ENCODE results near the gene AIPL1. TPM values are rescaled to one million over a fixed set of nuclear protein-coding genes. Genes with fewer than 3 reads are reported as not detected.

AIPL1 gene
- total and polyA plus RNA-seq, 7 donors, result not detected

DNA sequence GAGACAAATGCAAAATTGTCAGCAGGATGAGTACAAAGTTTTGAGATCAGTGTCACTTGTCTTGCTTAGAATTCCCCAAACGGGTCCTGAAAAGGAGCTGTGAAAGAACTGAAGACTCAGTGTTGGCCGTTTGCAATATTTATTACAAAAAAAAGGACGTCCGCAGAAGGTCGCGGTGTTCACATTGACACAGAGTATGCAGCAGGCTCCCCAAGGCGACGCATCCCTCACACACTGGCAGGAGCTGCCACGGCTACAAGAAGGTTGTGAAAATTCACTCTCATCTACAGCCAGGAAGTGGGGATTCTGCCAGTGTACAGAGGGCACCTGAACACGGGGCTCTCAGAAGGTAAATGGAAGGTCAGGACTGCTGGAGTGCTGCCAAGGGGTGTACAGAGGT lies 26.2 kb downstream of the AIPL1 start:
- DNase-seq, result no peak
- no peak for ATAC-seq
- TF ChIP-seq, protein P1, sequence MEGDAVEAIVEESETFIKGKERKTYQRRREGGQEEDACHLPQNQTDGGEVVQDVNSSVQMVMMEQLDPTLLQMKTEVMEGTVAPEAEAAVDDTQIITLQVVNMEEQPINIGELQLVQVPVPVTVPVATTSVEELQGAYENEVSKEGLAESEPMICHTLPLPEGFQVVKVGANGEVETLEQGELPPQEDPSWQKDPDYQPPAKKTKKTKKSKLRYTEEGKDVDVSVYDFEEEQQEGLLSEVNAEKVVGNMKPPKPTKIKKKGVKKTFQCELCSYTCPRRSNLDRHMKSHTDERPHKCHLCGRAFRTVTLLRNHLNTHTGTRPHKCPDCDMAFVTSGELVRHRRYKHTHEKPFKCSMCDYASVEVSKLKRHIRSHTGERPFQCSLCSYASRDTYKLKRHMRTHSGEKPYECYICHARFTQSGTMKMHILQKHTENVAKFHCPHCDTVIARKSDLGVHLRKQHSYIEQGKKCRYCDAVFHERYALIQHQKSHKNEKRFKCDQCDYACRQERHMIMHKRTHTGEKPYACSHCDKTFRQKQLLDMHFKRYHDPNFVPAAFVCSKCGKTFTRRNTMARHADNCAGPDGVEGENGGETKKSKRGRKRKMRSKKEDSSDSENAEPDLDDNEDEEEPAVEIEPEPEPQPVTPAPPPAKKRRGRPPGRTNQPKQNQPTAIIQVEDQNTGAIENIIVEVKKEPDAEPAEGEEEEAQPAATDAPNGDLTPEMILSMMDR (IDR thresholded peaks at IDR 0.05), result no peak
- Histone ChIP-seq H3K4me1 (no peaks in the 10 kb centered on the region), H3K36me3 (ENCODE audit: insufficient read depth in 1 of 2, low read depth in 1 of 2) (no peaks in the 10 kb centered on the region), H3K27me3 (ENCODE audit: insufficient read depth in 3 of 3, low read length in 2 of 3) (peaks cover 0 to 24% (median 0%) of the 10 kb centered on the region in 3 donors), H3K4me3 (no peak overlapping the region), H3K27ac (no peak overlapping the region), H3K9me3 (no peaks in the 10 kb centered on the region)
- intact Hi-C loops (cut with DNase I), result no loop called here
- WGBS, 3 donors, result 26 to 31% (median 27%) methylated on average over 10 of the region's 10 CpGs

DNA sequence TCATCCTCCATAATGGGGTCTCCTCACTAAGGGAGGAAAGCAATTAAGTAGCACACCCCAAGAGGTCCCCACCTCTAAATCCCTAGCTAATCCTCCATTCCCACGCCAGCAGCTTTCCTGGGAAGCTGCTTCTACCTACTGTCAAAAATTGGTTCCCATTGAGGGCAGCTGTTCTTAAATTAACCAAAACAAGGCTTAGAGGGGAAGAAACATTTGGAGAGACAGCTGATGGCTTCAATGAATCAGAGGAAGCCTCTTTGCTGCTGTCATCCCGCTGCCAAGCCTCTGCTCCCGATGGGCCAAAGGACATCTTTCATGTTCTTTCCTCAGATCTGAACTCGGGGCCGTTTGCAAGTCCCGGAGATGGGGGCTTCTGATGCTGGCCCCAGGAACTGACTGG lies 26.6 kb downstream of the AIPL1 start:
- DNase-seq, result no peak
- no peaks in the 10 kb centered on the region for H3K9me3 ChIP-seq
- H3K27me3 ChIP-seq (ENCODE audit: insufficient read depth in 3 of 3, low read length in 2 of 3), result peaks cover 0 to 24% (median 0%) of the 10 kb centered on the region in 3 donors
- no peak overlapping the region for H3K27ac ChIP-seq
- no peak for ATAC-seq
- no peak overlapping the region for H3K4me3 ChIP-seq
- TF ChIP-seq, protein P1 (IDR thresholded peaks at IDR 0.05), result no peak
- no peaks in the 10 kb centered on the region for H3K4me1 ChIP-seq
- WGBS, 3 donors, result 18 to 27% (median 21%) methylated on average over 6 of the region's 6 CpGs
- intact Hi-C loops (cut with DNase I), result no loop called here
- no peaks in the 10 kb centered on the region for H3K36me3 ChIP-seq (ENCODE audit: insufficient read depth in 1 of 2, low read depth in 1 of 2)

DNA sequence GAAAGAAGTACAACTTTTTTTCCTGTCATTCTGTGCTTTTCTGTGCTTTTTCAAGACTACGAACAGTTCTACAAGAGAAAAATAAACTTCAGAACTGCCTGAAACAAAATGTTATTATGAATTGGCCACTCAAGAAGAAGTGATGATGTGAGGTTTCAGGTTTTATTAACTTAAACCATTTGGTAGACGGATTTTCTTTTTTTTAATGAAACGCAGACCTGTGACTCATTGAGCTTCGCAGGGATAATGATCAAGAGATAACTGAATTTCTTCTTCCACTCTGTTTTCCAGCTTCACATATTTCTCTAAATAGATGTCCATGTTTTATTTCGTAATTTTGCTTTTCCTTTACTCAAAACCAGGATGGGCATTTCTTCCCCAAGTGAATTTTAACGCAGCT lies 32.7 kb downstream of the AIPL1 start:
- ATAC-seq (no peak), DNase-seq (no peak)
- Histone ChIP-seq H3K27ac (no peak overlapping the region), H3K4me3 (no peak overlapping the region), H3K9me3 (no peaks in the 10 kb centered on the region), H3K27me3 (ENCODE audit: insufficient read depth in 3 of 3, low read length in 2 of 3) (peaks cover 0 to 24% (median 0%) of the 10 kb centered on the region in 3 donors), H3K4me1 (no peaks in the 10 kb centered on the region), H3K36me3 (ENCODE audit: insufficient read depth in 1 of 2, low read depth in 1 of 2) (no peaks in the 10 kb centered on the region)
- intact Hi-C loops (cut with DNase I), result no loop called here
- 79 to 83% (median 81%) methylated on average over 6 of the region's 6 CpGs for WGBS, 3 donors
- TF ChIP-seq, protein P1 (IDR thresholded peaks at IDR 0.05), result no peak

DNA sequence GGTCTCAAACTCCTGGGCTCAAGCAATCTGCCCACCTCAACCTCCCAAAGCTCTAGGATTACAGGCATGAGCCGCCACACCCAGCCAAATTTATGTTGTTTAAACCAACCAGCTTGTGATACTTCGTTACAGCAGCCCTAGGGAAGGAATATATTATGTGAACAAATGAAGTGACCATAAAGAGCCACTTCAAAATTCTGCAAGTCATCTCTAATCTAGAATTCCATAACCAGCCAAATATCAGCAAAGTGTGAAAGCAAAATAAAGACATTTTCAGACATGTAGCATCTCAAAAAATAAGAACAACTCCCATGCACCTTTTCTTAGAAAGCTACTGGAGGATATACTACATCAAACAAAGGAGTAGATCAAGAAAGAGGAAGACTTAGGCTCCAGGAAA lies 36.0 kb downstream of the AIPL1 start:
- intact Hi-C loops (cut with DNase I), result no loop called here
- 41 to 77% (median 73%) methylated on average over 2 of the region's 2 CpGs for WGBS, 3 donors
- DNase-seq (no peak), ATAC-seq (no peak)
- TF ChIP-seq, protein P1 (IDR thresholded peaks at IDR 0.05), result no peak
- Histone ChIP-seq H3K36me3 (ENCODE audit: insufficient read depth in 1 of 2, low read depth in 1 of 2) (no peaks in the 10 kb centered on the region), H3K27me3 (ENCODE audit: insufficient read depth in 3 of 3, low read length in 2 of 3) (peaks cover 0 to 24% (median 4%) of the 10 kb centered on the region in 3 donors), H3K27ac (no peak overlapping the region), H3K4me3 (no peak overlapping the region), H3K4me1 (no peaks in the 10 kb centered on the region), H3K9me3 (no peaks in the 10 kb centered on the region)

DNA sequence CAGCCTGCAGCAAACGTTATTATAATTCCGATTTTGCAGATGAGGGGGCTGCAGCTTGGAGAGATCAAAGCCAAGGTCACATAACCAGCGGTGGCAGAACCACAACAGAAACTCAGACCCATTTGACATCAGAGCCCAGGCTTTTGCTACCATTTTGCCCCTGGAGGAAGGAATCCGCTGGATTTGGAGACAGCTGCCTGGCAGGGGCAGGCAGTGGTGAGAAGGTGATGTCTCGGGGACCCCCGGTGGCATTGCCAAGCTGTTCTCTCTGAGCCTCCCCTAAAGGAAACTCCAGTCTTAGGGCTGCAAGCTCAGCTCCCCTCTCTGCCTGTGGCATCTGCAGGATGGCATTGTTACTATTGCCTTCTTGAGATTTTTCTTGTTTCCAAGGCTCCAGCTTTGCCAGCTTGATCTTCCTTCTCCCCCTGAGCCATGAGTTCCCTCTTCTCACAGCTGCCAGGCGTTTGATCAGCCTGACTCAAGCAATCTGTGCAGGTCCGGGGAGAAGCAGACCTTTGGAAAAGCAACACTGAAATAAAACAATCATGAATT lies 40.8 kb downstream of the AIPL1 start:
- no peak overlapping the region for H3K27ac ChIP-seq
- intact Hi-C loops (cut with DNase I), result no loop called here
- H3K9me3 ChIP-seq, result no peaks in the 10 kb centered on the region
- ATAC-seq (no peak), DNase-seq (no peak)
- no peak overlapping the region for H3K4me3 ChIP-seq
- no peaks in the 10 kb centered on the region for H3K4me1 ChIP-seq
- WGBS, 3 donors, result 18 to 29% (median 28%) methylated on average over 8 of the region's 8 CpGs
- peaks cover 0 to 21% (median 6%) of the 10 kb centered on the region in 3 donors for H3K27me3 ChIP-seq (ENCODE audit: insufficient read depth in 3 of 3, low read length in 2 of 3)
- TF ChIP-seq, protein P1 (IDR thresholded peaks at IDR 0.05), result no peak
- H3K36me3 ChIP-seq (ENCODE audit: insufficient read depth in 1 of 2, low read depth in 1 of 2), result no peaks in the 10 kb centered on the region
